HG03432 (cell line): ENCODE data around the gene SKOR1.

ENCODE experiments used
- ATAC-seq: cut with Tn5 transposase; IDR thresholded peaks from one replicate; pipeline ENCODE4 v1.9.1; 2021; ENCODE audit warnings: mild to moderate bottlenecking, moderate library complexity; ENCODE audit not compliant: unreplicated experiment

SKOR1 gene

DNA sequence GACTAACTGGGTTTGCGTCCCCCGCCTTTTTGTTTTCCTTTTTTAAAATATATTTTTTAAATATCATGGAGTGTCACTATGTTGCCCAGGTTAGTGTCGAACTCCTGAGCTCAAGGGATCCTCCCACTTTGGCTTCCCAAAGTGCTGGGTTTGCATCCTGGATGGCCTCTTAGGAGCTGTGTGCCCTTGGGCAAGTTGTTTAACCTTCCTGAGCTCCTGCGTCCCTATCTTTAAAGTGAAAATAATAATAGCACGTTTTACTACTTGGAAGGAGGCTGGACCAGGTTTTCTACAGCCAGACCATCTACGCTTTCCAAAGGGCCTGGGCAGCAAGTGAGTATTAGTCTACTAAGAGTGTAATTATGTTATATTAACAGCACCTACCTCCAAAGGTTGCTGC is 58.7 kb downstream of the SKOR1 start:
- ATAC-seq, result no peak
